Measurements from ENCODE around the gene RBM10. TPM values are rescaled to one million over a fixed set of nuclear protein-coding genes. Genes with fewer than 3 reads are reported as not detected.

The RBM10 gene
- total RNA-seq, 1 experiment from 2014 or later, result 41.0 TPM

DNA sequence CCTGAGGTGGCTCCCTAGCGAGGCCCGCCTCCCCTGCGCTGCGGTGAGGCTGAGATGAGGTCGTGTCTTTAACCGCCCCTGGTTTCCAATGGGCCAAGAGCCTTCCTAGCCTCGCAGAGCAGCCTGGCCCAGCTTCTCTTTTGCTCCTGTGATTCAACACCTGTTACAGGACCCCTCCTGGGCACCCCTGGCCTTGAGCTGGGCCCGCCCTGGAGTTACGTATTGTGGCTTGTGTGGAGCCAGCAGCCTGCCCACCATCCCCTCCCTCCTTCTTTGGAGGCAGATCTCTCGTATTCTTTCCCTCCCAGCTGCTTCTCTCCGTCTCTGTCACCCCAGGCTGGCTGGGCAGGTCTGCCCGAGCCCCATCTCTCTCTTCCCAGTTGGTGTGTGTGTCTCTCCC lies 29.4 kb downstream of the RBM10 start:
- TF ChIP-seq, protein P1, sequence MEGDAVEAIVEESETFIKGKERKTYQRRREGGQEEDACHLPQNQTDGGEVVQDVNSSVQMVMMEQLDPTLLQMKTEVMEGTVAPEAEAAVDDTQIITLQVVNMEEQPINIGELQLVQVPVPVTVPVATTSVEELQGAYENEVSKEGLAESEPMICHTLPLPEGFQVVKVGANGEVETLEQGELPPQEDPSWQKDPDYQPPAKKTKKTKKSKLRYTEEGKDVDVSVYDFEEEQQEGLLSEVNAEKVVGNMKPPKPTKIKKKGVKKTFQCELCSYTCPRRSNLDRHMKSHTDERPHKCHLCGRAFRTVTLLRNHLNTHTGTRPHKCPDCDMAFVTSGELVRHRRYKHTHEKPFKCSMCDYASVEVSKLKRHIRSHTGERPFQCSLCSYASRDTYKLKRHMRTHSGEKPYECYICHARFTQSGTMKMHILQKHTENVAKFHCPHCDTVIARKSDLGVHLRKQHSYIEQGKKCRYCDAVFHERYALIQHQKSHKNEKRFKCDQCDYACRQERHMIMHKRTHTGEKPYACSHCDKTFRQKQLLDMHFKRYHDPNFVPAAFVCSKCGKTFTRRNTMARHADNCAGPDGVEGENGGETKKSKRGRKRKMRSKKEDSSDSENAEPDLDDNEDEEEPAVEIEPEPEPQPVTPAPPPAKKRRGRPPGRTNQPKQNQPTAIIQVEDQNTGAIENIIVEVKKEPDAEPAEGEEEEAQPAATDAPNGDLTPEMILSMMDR (IDR thresholded peaks at IDR 0.05; ENCODE audit: insufficient read depth in 1 of 2, low read depth in 1 of 2, low read length in 1 of 2, severe bottlenecking in 1 of 2, unreplicated experiment in 1 of 2), result no peak
- H3K9me3 Mint-ChIP-seq (ENCODE audit: unreplicated experiment), result no peaks in the 10 kb centered on the region
- no peak overlapping the region for H3K4me3 Mint-ChIP-seq (ENCODE audit: unreplicated experiment)
- ChIA-PET POLR2A (no interaction called here), CTCF (no interaction called here)
- H3K36me3 Mint-ChIP-seq (ENCODE audit: insufficient read depth, unreplicated experiment), result peaks cover 42% of the 10 kb centered on the region
- H3K27ac Mint-ChIP-seq (ENCODE audit: unreplicated experiment), result no peak overlapping the region
- no TSS peak for BruUV-seq (replicated peaks)
- Histone ChIP-seq H3K4me1 (no peaks in the 10 kb centered on the region), H3K4me3 (ENCODE audit: low read depth, low read length) (no peak overlapping the region), H3K9me3 (no peaks in the 10 kb centered on the region), H3K36me3 (ENCODE audit: control insufficient read depth, insufficient read depth, low read length) (no peaks in the 10 kb centered on the region), H3K27me3 (replicated peaks; ENCODE audit: control insufficient read depth, insufficient read depth, low read length) (no peaks in the 10 kb centered on the region)
- H3K27me3 Mint-ChIP-seq (ENCODE audit: insufficient read depth, unreplicated experiment), result no peaks in the 10 kb centered on the region
- H3K4me1 Mint-ChIP-seq (ENCODE audit: low read depth, unreplicated experiment), result no peaks in the 10 kb centered on the region
- no peak for DNase-seq
- intact Hi-C loops (cut with micrococcal nuclease; ENCODE audit: unreplicated experiment), result no loop called here

DNA sequence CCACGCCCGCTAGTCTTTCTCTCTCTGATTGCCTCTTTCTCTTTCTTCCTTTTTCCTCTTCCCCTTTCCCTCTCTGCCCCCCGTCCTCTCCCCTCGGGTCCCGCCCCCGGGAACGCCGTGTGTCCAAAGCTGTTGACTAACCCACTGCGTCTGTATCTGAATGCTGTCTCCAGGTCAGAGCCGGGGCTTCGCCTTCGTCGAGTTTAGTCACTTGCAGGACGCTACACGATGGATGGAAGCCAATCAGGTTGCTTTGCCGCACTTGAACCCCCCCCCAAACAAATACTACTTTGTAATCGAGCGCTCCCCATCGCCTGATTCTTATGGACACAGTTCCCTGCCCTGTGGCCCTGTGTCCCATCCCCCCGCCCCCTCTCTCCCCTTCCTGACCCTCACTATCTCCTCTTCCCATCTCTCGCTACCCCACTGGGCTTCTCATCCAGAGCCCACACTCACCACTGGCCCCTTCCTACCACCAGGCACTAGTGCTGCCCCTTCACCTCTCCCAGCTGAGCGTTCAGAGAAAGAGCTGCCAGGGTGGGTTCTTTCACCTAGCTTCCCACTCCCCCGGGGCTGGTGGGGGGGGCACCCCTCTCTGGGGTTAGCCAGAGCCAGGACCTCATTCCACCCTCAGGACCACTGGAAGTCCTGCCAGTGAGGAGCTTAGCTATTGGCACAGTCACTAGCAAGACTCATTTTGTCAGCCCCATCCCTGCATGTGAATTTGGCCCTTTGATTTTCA lies 30.0 kb downstream of the RBM10 start:
- Mint-ChIP-seq H3K4me1 (ENCODE audit: low read depth, unreplicated experiment) (no peaks in the 10 kb centered on the region), H3K9me3 (ENCODE audit: unreplicated experiment) (no peaks in the 10 kb centered on the region), H3K4me3 (ENCODE audit: unreplicated experiment) (no peak overlapping the region), H3K27me3 (ENCODE audit: insufficient read depth, unreplicated experiment) (no peaks in the 10 kb centered on the region), H3K27ac (ENCODE audit: unreplicated experiment) (no peak overlapping the region), H3K36me3 (ENCODE audit: insufficient read depth, unreplicated experiment) (peaks cover 37% of the 10 kb centered on the region)
- CTCF ChIA-PET, result no interaction called here
- Histone ChIP-seq H3K4me1 (no peaks in the 10 kb centered on the region), H3K4me3 (ENCODE audit: low read depth, low read length) (no peak overlapping the region), H3K27me3 (replicated peaks; ENCODE audit: control insufficient read depth, insufficient read depth, low read length) (no peaks in the 10 kb centered on the region), H3K36me3 (ENCODE audit: control insufficient read depth, insufficient read depth, low read length) (no peaks in the 10 kb centered on the region), H3K9me3 (no peaks in the 10 kb centered on the region)
- TF ChIP-seq, protein P1 (IDR thresholded peaks at IDR 0.05; ENCODE audit: insufficient read depth in 1 of 2, low read depth in 1 of 2, low read length in 1 of 2, severe bottlenecking in 1 of 2, unreplicated experiment in 1 of 2), result no peak
- POLR2A ChIA-PET, result no interaction called here
- no peak for DNase-seq
- no TSS peak for BruUV-seq (replicated peaks)
- intact Hi-C loops (cut with micrococcal nuclease; ENCODE audit: unreplicated experiment), result no loop called here

DNA sequence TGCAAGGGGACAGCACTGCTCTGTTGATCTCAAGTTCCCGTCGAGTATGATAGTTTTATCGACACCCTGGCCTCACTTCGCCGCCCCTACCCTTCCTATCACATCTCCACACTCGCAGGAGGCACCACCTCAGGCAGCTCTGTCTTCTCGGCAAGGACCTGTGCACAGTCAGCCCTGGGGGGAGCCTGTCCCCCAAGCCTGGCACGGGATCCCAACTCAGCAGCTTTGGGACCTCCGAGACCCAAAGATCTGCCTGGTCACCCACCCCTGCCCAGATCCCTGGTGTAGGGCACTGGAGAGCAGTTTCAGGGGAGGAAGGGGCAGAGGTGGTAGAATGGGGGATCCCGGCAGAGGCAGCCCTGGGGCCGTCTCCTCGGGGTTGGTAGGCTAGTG lies 30.6 kb downstream of the RBM10 start:
- H3K27me3 ChIP-seq (replicated peaks; ENCODE audit: control insufficient read depth, insufficient read depth, low read length), result no peaks in the 10 kb centered on the region
- no peak overlapping the region for H3K4me3 ChIP-seq (ENCODE audit: low read depth, low read length)
- no peaks in the 10 kb centered on the region for H3K36me3 ChIP-seq (ENCODE audit: control insufficient read depth, insufficient read depth, low read length)
- Mint-ChIP-seq H3K27me3 (ENCODE audit: insufficient read depth, unreplicated experiment) (no peaks in the 10 kb centered on the region), H3K27ac (ENCODE audit: unreplicated experiment) (no peak overlapping the region), H3K4me3 (ENCODE audit: unreplicated experiment) (no peak overlapping the region), H3K4me1 (ENCODE audit: low read depth, unreplicated experiment) (no peaks in the 10 kb centered on the region), H3K36me3 (ENCODE audit: insufficient read depth, unreplicated experiment) (peaks cover 37% of the 10 kb centered on the region), H3K9me3 (ENCODE audit: unreplicated experiment) (no peaks in the 10 kb centered on the region)
- no peaks in the 10 kb centered on the region for H3K9me3 ChIP-seq
- no peaks in the 10 kb centered on the region for H3K4me1 ChIP-seq
- POLR2A ChIA-PET, result no interaction called here
- CTCF ChIA-PET, result no interaction called here
- BruUV-seq (replicated peaks), result no TSS peak
- intact Hi-C loops (cut with micrococcal nuclease; ENCODE audit: unreplicated experiment), result no loop called here
- DNase-seq, result no peak
- TF ChIP-seq, protein P1 (IDR thresholded peaks at IDR 0.05; ENCODE audit: insufficient read depth in 1 of 2, low read depth in 1 of 2, low read length in 1 of 2, severe bottlenecking in 1 of 2, unreplicated experiment in 1 of 2), result no peak
